B cell (primary cell): ENCODE results near the gene POLR3GL. TPM values are rescaled to one million over a fixed set of nuclear protein-coding genes. Genes with fewer than 3 reads are reported as not detected.

Experiments used
- ATAC-seq: fragments of 200-7000 bp; cut with Tn5 transposase; one replicate; pipeline ENCODE4 v1.10.0; 2021; ENCODE audit warnings: low read depth, mild to moderate bottlenecking, moderate number of reproducible peaks, moderate library complexity
- CTCF ChIA-PET: fragments of 350-600 bp; sonication (Branson Sonifier 250); formaldehyde crosslinking; loops from one replicate; lab custom pipeline; 2021; ENCODE audit warnings: antibody characterized with exemption, inconsistent platforms; lab: Charles Lee
- POLR2A ChIA-PET: fragments of 350-600 bp; sonication (Branson Sonifier 250); formaldehyde crosslinking; loops from one replicate; lab custom pipeline; 2021; ENCODE audit warnings: antibody characterized with exemption; lab: Charles Lee
- DNase-seq: peaks from one replicate; pipeline ENCODE4 v3.0.0; 2013
- H2AFZ ChIP-seq: 2 replicates; pipeline ENCODE4 v1.6.1; 2012; ENCODE audit warnings: mild to moderate bottlenecking, low read depth, low read length; ENCODE audit not compliant: insufficient read depth, poor library complexity, severe bottlenecking
- H3K27ac ChIP-seq, 2 donors: 1 replicate in 1 of 2; 2 replicates in 1 of 2; pipeline ENCODE4 v1.5.1; 2012 to 2013; ENCODE audit warnings: low read length in 2 of 2, mild to moderate bottlenecking in 2 of 2, moderate library complexity in 1 of 2
- H3K27me3 ChIP-seq, 4 experiments: fragments of 200-600 bp in 1 of 4; sonication (generic) in 1 of 4; replicated peaks in 1 of 4; 1 replicate in 2 of 4; 2 replicates in 2 of 4; pipeline versions ENCODE4 v1.6.1 to v1.7.0; 2013 to 2016; ENCODE audit warnings: low read length in 3 of 4, mild to moderate bottlenecking in 2 of 4, mixed read lengths in 1 of 4, moderate library complexity in 1 of 4; ENCODE audit not compliant: insufficient read depth in 4 of 4, control insufficient read depth in 3 of 4; ENCODE audit errors: control extremely low read depth in 1 of 4
- H3K36me3 ChIP-seq, 2 experiments: replicated peaks in 1 of 2; 1 replicate in 1 of 2; 2 replicates in 1 of 2; pipeline versions ENCODE4 v1.6.1 to v1.7.1; 2013; ENCODE audit warnings: low read length in 1 of 2; ENCODE audit not compliant: insufficient read depth in 2 of 2, control insufficient read depth in 1 of 2; ENCODE audit errors: control extremely low read depth in 1 of 2, extremely low read depth in 1 of 2
- H3K4me1 ChIP-seq, 2 donors: fragments of 200-600 bp in 1 of 2; sonication (generic) in 1 of 2; 1 replicate in 1 of 2; 2 replicates in 1 of 2; pipeline versions ENCODE4 v1.5.1 to v1.6.1; 2013 to 2017; ENCODE audit warnings: low read length in 2 of 2; ENCODE audit not compliant: control insufficient read depth in 2 of 2, insufficient read depth in 2 of 2
- H3K4me2 ChIP-seq: replicated peaks from 2 replicates; pipeline ENCODE3; 2012; ENCODE audit warnings: mild to moderate bottlenecking, low read depth, low read length; ENCODE audit not compliant: poor library complexity, severe bottlenecking
- H3K4me3 ChIP-seq, 5 experiments: fragments of 200-600 bp in 1 of 5; sonication (generic) in 1 of 5; 1 replicate in 3 of 5; 2 replicates in 2 of 5; pipeline versions ENCODE4 v1.5.1 to v1.7.0; 2011 to 2016; ENCODE audit warnings: low read length in 4 of 5, mild to moderate bottlenecking in 4 of 5, low read depth in 2 of 5, control low read depth in 1 of 5, moderate library complexity in 1 of 5; ENCODE audit not compliant: insufficient read depth in 1 of 5; ENCODE audit errors: control extremely low read depth in 1 of 5, extremely low read depth in 1 of 5
- H3K79me2 ChIP-seq: fragments of 200-600 bp; sonication (generic); one replicate; pipeline ENCODE4 v1.6.0; 2016; ENCODE audit warnings: low read length; ENCODE audit not compliant: control insufficient read depth, insufficient read depth
- H3K9ac ChIP-seq: fragments of 200-600 bp; sonication (generic); 2 replicates; pipeline ENCODE4 v1.6.1; 2017; ENCODE audit warnings: mild to moderate bottlenecking, low read length, moderate library complexity
- H3K9me3 ChIP-seq, 3 donors: one replicate each; pipeline versions ENCODE4 v1.6.1 to v1.7.1; 2013; ENCODE audit warnings: low read length in 2 of 3; ENCODE audit not compliant: control insufficient read depth in 2 of 3, insufficient read depth in 1 of 3; ENCODE audit errors: control extremely low read depth in 1 of 3
- H4K20me1 ChIP-seq: 2 replicates; pipeline ENCODE4 v1.6.0; 2012; ENCODE audit warnings: mild to moderate bottlenecking, low read length; ENCODE audit not compliant: insufficient read depth, control insufficient read depth, poor library complexity, severe bottlenecking
- H3K27ac Mint-ChIP-seq: one replicate; pipeline ENCODE4 v1.8.0; 2021; ENCODE audit warnings: mixed read lengths
- H3K27me3 Mint-ChIP-seq: one replicate; pipeline ENCODE4 v1.8.0; 2021; ENCODE audit warnings: mixed read lengths
- H3K4me1 Mint-ChIP-seq: one replicate; pipeline ENCODE4 v1.8.0; 2021; ENCODE audit warnings: mixed read lengths
- H3K4me3 Mint-ChIP-seq: one replicate; pipeline ENCODE4 v1.8.0; 2021; ENCODE audit warnings: mixed read lengths
- H3K9me3 Mint-ChIP-seq: one replicate; pipeline ENCODE4 v1.8.0; 2022; ENCODE audit warnings: mixed read lengths; ENCODE audit not compliant: insufficient read depth
- EZH2 ChIP-seq: IDR thresholded peaks from 2 replicates; pipeline ENCODE4 v1.6.1; 2012; ENCODE audit warnings: borderline replicate concordance, low read depth, mild to moderate bottlenecking, moderate library complexity, low read length; ENCODE audit not compliant: insufficient read depth, poor library complexity, severe bottlenecking
- WGBS: methylation state at CpG from one replicate; pipeline ENCODE4 v1.1.5; 2013; ENCODE audit warnings: missing lambda C conversion rate; ENCODE audit not compliant: insufficient coverage; 5-methylcytosine and 5-hydroxymethylcytosine counted together
- intact Hi-C: fragments of 100-400 bp; cut with micrococcal nuclease; formaldehyde crosslinking; loops from one replicate; pipeline ENCODE4 v1.10.0; 2022
- polyA plus RNA-seq: library from polyadenylated mRNA; depleted of rRNA; stranded (reverse); fragments of >200 nt; gene quantifications from 2 replicates; pipeline ENCODE4 v1.2.3, GENCODE V29; 2012
- total RNA-seq, 2 donors: library from RNA; stranded (reverse); fragments of 120-200 nt in 1 of 2; gene quantifications; 1 replicate in 1 of 2; 2 replicates in 1 of 2; pipeline versions ENCODE4 v1.2.3 to v1.2.4, GENCODE V29; 2013 to 2022
- TF ChIP-seq, protein P1 (sequence below): fragments of 200-600 bp; IDR thresholded peaks from one replicate; pipeline ENCODE4 v1.8.0; 2022; ENCODE audit warnings: antibody characterized with exemption, mild to moderate bottlenecking

The POLR3GL gene
- total and polyA plus RNA-seq, 2 donors (not counting 1 experiment from before 2014, with no cell fraction given): 17.6 to 33.3 TPM

DNA sequence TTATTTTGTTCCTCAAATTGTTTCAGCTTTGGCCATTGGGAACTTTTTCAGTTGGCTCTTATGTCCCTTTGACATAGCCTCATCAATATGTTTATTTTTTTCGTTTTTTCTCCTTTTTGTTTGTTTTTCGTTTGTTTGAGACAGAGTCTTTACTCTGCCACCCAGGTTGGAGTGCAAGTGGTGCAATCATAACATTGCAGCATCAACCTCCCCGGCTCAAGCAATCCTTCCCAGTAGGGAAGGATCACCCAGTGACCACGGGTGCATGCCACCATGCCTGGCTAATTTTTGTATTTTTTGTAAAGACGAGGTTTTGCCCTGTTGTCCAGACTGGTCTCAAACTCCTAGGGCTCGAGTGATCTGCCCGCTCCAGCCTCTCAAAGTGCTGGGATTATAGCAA is 8.1 kb downstream of the POLR3GL start:
- Mint-ChIP-seq H3K27me3 (no peaks in the 10 kb centered on the region), H3K27ac (no peak overlapping the region), H3K4me1 (peaks cover 7% of the 10 kb centered on the region), H3K9me3 (no peaks in the 10 kb centered on the region), H3K4me3 (no peak overlapping the region)
- Histone ChIP-seq H3K4me1 (peaks cover 5 to 6% of the 10 kb centered on the region in 2 donors), H4K20me1 (no peaks in the 10 kb centered on the region), H3K9me3 (peaks cover 0 to under 1% (median 0%) of the 10 kb centered on the region in 3 donors), H3K9ac (no peak overlapping the region), H3K27ac (no peak overlapping the region), H3K4me3 (no peak overlapping the region), H3K4me2 (no peak overlapping the region), H2AFZ (no peak overlapping the region), H3K79me2 (peaks cover 59% of the 10 kb centered on the region), H3K27me3 (no peaks in the 10 kb centered on the region), H3K36me3 (peaks cover under 1 to 7% of the 10 kb centered on the region in 2 experiments)
- ChIA-PET POLR2A (no interaction called here), CTCF (interaction anchor here (0.6 to 1.7 kb wide), 5 partner anchors 30 to 86 kb away, joined by 3 to 5 read pairs (median 4); no protein-coding TSS in a partner anchor)
- TF ChIP-seq, protein P1, sequence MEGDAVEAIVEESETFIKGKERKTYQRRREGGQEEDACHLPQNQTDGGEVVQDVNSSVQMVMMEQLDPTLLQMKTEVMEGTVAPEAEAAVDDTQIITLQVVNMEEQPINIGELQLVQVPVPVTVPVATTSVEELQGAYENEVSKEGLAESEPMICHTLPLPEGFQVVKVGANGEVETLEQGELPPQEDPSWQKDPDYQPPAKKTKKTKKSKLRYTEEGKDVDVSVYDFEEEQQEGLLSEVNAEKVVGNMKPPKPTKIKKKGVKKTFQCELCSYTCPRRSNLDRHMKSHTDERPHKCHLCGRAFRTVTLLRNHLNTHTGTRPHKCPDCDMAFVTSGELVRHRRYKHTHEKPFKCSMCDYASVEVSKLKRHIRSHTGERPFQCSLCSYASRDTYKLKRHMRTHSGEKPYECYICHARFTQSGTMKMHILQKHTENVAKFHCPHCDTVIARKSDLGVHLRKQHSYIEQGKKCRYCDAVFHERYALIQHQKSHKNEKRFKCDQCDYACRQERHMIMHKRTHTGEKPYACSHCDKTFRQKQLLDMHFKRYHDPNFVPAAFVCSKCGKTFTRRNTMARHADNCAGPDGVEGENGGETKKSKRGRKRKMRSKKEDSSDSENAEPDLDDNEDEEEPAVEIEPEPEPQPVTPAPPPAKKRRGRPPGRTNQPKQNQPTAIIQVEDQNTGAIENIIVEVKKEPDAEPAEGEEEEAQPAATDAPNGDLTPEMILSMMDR: no peak
- no peak for TF ChIP-seq EZH2
- DNase-seq (no peak), ATAC-seq (no peak)
- 95% methylated on average over 7 of the region's 7 CpGs for WGBS
- intact Hi-C loops: no loop called here

DNA sequence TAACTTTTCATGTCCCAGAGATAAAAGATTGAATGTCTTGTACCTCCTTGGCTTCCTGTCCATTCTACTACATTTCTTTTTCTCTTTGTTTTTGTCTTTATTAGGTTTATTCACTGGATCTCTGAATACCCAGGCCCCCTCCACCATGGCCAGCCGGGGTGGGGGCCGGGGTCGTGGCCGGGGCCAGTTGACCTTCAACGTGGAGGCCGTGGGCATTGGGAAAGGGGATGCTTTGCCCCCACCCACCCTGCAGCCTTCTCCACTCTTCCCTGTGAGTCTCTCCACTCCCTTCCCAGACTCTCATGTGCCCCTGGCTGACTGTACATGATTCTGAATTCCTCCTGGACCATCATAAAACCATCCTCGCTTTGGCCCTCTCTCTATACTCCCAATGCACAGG is 10.2 kb downstream of the POLR3GL start:
- CTCF ChIA-PET: interaction anchor here (0.9 to 7.1 kb wide), 3 partner anchors 34 to 129 kb away, joined by 3 to 68 read pairs (median 4); partner anchors contain the start of gene NUDT17
- POLR2A ChIA-PET: no interaction called here
- DNase-seq: no peak
- Histone ChIP-seq H3K36me3 (peaks cover 0 to 7% of the 10 kb centered on the region in 2 experiments), H3K4me3 (no peak overlapping the region), H2AFZ (no peak overlapping the region), H3K27me3 (no peaks in the 10 kb centered on the region), H3K27ac (no peak overlapping the region), H3K4me1 (peaks cover 27% of the 10 kb centered on the region in 2 donors), H4K20me1 (no peaks in the 10 kb centered on the region), H3K9ac (no peak overlapping the region), H3K79me2 (peaks cover 44% of the 10 kb centered on the region), H3K9me3 (no peaks in the 10 kb centered on the region), H3K4me2 (no peak overlapping the region)
- H3K4me3 Mint-ChIP-seq: no peak overlapping the region
- H3K4me1 Mint-ChIP-seq: peaks cover 2% of the 10 kb centered on the region
- ATAC-seq: no peak
- no peak overlapping the region for H3K27ac Mint-ChIP-seq
- intact Hi-C loops: no loop called here
- WGBS: 100% methylated on average over 2 of the region's 7 CpGs
- no peaks in the 10 kb centered on the region for H3K27me3 Mint-ChIP-seq
- no peak for TF ChIP-seq EZH2
- TF ChIP-seq, protein P1: no peak
- no peaks in the 10 kb centered on the region for H3K9me3 Mint-ChIP-seq
